ENCODE results near the gene ARFGEF2. TPM values are rescaled to one million over a fixed set of nuclear protein-coding genes. Genes with fewer than 3 reads are reported as not detected.

The ARFGEF2 gene
- total RNA-seq, 1 donor from 2014 or later = 16.6 TPM

DNA sequence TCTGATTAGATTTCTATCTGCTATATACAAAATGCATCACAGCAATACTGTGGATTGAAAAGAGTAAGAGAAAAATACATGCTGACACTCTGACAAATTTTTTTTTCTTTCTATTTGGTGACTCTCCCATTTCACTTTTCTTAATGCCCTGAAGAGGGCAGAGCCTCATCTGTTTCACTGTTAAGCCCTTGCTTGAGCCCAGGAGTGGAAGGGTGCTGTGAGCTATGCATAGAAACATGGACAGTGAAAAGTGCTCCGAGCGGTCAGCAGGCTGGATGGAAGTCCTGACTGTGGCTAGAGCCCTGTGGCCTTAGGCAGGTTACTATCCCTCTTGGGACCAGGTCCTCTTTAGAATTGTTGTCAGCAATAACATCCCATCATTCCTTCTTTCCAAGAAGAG is 107.2 kb downstream of the ARFGEF2 start:
- H3K27me3 ChIP-seq = no peaks in the 10 kb centered on the region
- H3K27me3 Mint-ChIP-seq (ENCODE audit: insufficient read depth, low read depth) = no peaks in the 10 kb centered on the region
- no peak overlapping the region for H2AFZ ChIP-seq (replicated peaks)
- H4K20me1 ChIP-seq (ENCODE audit: low read depth) = no peaks in the 10 kb centered on the region
- no peak overlapping the region for H3K4me2 ChIP-seq
- H3K9me3 ChIP-seq (ENCODE audit: low read depth) = no peaks in the 10 kb centered on the region
- H3K27ac ChIP-seq = no peak overlapping the region
- peaks cover 15% of the 10 kb centered on the region for H3K36me3 Mint-ChIP-seq
- peak; percentile 54 for DNase-seq (ENCODE audit: low spot score)
- H3K4me3 ChIP-seq = no peak overlapping the region
- no peak overlapping the region for H3K9ac ChIP-seq
- H3K4me1 Mint-ChIP-seq = no peaks in the 10 kb centered on the region
- peak; percentile 54 for TF ChIP-seq CTCF (IDR thresholded peaks at IDR 0.05)
- TF ChIP-seq EZH2phosphoT487 (IDR thresholded peaks at IDR 0.05) = no peak
- no peaks in the 10 kb centered on the region for H3K4me1 ChIP-seq
- no peak overlapping the region for H3K27ac Mint-ChIP-seq
- no peaks in the 10 kb centered on the region for H3K79me2 ChIP-seq (ENCODE audit: low read depth)
- no peaks in the 10 kb centered on the region for H3K9me3 Mint-ChIP-seq
- no peak overlapping the region for H3K4me3 Mint-ChIP-seq
- H3F3A ChIP-seq (ENCODE audit: low read depth) = peaks cover 7% of the 10 kb centered on the region
- peaks cover 4% of the 10 kb centered on the region for H3K36me3 ChIP-seq

- H3K9me3 ChIP-seq (ENCODE audit: low read depth) = no peaks in the 10 kb centered on the region
- H3K27me3 ChIP-seq = no peaks in the 10 kb centered on the region
- no peak overlapping the region for H3K9ac ChIP-seq
- no peaks in the 10 kb centered on the region for H3K27me3 Mint-ChIP-seq (ENCODE audit: insufficient read depth, low read depth)
- H3K79me2 ChIP-seq (ENCODE audit: low read depth) = no peaks in the 10 kb centered on the region
- H3K4me1 ChIP-seq = no peaks in the 10 kb centered on the region
- no peak for DNase-seq (ENCODE audit: low spot score)
- H3K4me3 ChIP-seq = no peak overlapping the region
- H4K20me1 ChIP-seq (ENCODE audit: low read depth) = no peaks in the 10 kb centered on the region
- no peak overlapping the region for H3K27ac Mint-ChIP-seq
- no peak overlapping the region for H2AFZ ChIP-seq (replicated peaks)
- no peaks in the 10 kb centered on the region for H3K4me1 Mint-ChIP-seq
- peaks cover 7% of the 10 kb centered on the region for H3F3A ChIP-seq (ENCODE audit: low read depth)
- TF ChIP-seq EZH2phosphoT487 (IDR thresholded peaks at IDR 0.05) (no peak), EZH2 (IDR thresholded peaks at IDR 0.05) (no peak)
- H3K36me3 Mint-ChIP-seq = peaks cover 14% of the 10 kb centered on the region
- H3K4me3 Mint-ChIP-seq = no peak overlapping the region
- no peak overlapping the region for H3K27ac ChIP-seq
- no peaks in the 10 kb centered on the region for H3K9me3 Mint-ChIP-seq
- H3K36me3 ChIP-seq = peaks cover 4% of the 10 kb centered on the region
- H3K4me2 ChIP-seq = no peak overlapping the region
Measured at GRCh38 chr20:49029203-49029602, 107.7 kb downstream of the ARFGEF2 start.

- H3K27ac ChIP-seq = no peak overlapping the region
- no peaks in the 10 kb centered on the region for H3K4me1 ChIP-seq
- H3K27ac Mint-ChIP-seq = no peak overlapping the region
- H3K27me3 Mint-ChIP-seq (ENCODE audit: insufficient read depth, low read depth) = no peaks in the 10 kb centered on the region
- no peak for TF ChIP-seq EZH2 (IDR thresholded peaks at IDR 0.05)
- no peak for TF ChIP-seq EZH2phosphoT487 (IDR thresholded peaks at IDR 0.05)
- TF ChIP-seq CTCF (IDR thresholded peaks at IDR 0.05) = no peak
- H3K4me3 Mint-ChIP-seq = no peak overlapping the region
- no peaks in the 10 kb centered on the region for H3K9me3 Mint-ChIP-seq
- no peak overlapping the region for H3K9ac ChIP-seq
- peaks cover 4% of the 10 kb centered on the region for H3K36me3 ChIP-seq
- H3K9me3 ChIP-seq (ENCODE audit: low read depth) = no peaks in the 10 kb centered on the region
- peaks cover 7% of the 10 kb centered on the region for H3F3A ChIP-seq (ENCODE audit: low read depth)
- H2AFZ ChIP-seq (replicated peaks) = no peak overlapping the region
- no peaks in the 10 kb centered on the region for H3K4me1 Mint-ChIP-seq
- H3K4me3 ChIP-seq = no peak overlapping the region
- no peaks in the 10 kb centered on the region for H4K20me1 ChIP-seq (ENCODE audit: low read depth)
- H3K79me2 ChIP-seq (ENCODE audit: low read depth) = no peaks in the 10 kb centered on the region
- DNase-seq (ENCODE audit: low spot score) = no peak
- no peak overlapping the region for H3K4me2 ChIP-seq
- H3K36me3 Mint-ChIP-seq = peaks cover 8% of the 10 kb centered on the region
- H3K27me3 ChIP-seq = no peaks in the 10 kb centered on the region
Measured at GRCh38 chr20:49030954-49031619, 109.6 kb downstream of the ARFGEF2 start.

DNA sequence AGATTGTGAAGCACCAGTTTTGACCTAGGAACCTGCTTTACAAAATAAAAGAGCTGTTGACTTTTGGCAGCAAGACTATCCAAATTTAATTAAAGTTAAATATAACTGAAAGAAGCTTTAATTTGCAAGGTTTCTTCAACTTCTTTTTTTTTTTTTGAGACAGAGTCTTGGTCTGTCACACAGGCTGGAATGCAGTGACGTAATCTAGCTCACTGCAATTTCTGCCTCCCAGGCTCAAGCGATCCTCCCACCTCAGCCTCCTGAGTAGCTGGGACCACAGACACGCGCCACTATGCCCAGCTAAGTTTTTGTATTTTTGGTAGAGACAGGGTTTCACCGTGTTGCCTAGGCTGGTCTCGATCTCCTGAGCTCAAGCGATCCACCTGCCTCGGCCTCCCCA is 110.9 kb downstream of the ARFGEF2 start:
- no peak overlapping the region for H3K27ac ChIP-seq
- no peak for DNase-seq (ENCODE audit: low spot score)
- Mint-ChIP-seq H3K27ac (no peak overlapping the region), H3K9me3 (no peaks in the 10 kb centered on the region), H3K4me1 (no peaks in the 10 kb centered on the region), H3K4me3 (no peak overlapping the region), H3K36me3 (peaks cover 6% of the 10 kb centered on the region), H3K27me3 (ENCODE audit: insufficient read depth, low read depth) (no peaks in the 10 kb centered on the region)
- no peaks in the 10 kb centered on the region for H3K79me2 ChIP-seq (ENCODE audit: low read depth)
- H3K4me1 ChIP-seq = no peaks in the 10 kb centered on the region
- peaks cover 7% of the 10 kb centered on the region for H3F3A ChIP-seq (ENCODE audit: low read depth)
- H3K4me2 ChIP-seq = no peak overlapping the region
- H2AFZ ChIP-seq (replicated peaks) = no peak overlapping the region
- H3K4me3 ChIP-seq = no peak overlapping the region
- H3K27me3 ChIP-seq = no peaks in the 10 kb centered on the region
- TF ChIP-seq CTCF (IDR thresholded peaks at IDR 0.05) (no peak), EZH2 (IDR thresholded peaks at IDR 0.05) (no peak), EZH2phosphoT487 (IDR thresholded peaks at IDR 0.05) (no peak)
- no peaks in the 10 kb centered on the region for H3K9me3 ChIP-seq (ENCODE audit: low read depth)
- H3K9ac ChIP-seq = no peak overlapping the region
- no peaks in the 10 kb centered on the region for H4K20me1 ChIP-seq (ENCODE audit: low read depth)
- peaks cover 4% of the 10 kb centered on the region for H3K36me3 ChIP-seq

All from neural progenitor cell (in vitro differentiated cells).